GM21515 (cell line): ENCODE data around the gene LCE1A.

Experiments
- ATAC-seq: cut with Tn5 transposase; IDR thresholded peaks from one replicate; pipeline ENCODE4 v1.9.1; 2021; ENCODE audit not compliant: unreplicated experiment

The LCE1A gene, protein sequence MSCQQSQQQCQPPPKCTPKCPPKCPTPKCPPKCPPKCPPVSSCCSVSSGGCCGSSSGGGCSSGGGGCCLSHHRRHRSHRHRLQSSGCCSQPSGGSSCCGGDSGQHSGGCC

DNA sequence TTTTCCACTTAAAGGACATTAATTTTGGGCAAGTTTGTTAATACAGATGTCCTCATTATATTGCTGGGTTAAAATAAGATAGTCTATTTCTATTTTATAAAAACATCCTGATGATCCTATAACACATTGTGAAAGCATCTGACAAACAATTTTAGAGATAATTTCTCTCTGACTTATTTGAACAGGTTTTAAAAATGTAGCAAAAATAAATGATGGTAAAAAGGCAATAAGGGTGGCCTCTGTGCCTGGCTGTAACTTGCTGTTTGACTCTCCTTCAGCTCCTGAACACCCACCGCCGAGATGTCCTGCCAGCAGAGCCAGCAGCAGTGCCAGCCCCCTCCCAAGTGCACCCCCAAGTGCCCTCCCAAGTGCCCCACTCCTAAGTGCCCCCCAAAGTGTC lies at the start of gene LCE1A:
Gene LCE1A, plus strand, starts transcription at position 301 of the 400 bp plus-strand sequence. Its CDS starts 0 bp downstream, at position 301.
- ATAC-seq = no peak

DNA sequence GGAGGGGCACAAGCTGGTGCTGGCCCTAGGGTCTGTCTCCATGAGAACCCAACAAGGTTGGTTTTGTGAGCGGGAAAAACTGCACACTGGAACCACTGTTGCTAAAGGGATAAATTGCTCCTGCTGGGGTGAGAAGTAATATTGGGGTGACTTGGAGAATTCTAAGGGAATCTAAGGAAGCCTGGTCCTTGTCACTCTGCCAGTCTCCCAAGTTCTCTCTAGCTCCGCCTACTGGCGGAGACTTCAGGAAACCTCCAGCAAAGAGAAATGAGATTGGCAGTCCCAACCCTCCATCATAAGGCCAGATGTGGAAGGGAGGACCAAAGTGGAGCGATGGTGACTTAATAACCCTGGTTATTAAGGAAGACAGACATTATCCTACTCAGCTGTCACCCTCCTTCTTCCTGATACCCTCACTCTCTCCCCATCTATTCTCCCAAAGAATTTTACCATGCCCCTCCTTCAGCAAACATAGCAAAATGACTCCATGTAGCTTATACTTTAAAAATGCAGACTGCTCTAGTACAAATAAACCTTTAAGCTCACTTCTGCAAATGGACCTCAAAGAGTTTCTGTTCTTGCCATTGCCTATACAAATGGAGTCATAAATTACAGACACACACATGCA lies 49.6 kb upstream of the LCE1A start:
- ATAC-seq = no peak

DNA sequence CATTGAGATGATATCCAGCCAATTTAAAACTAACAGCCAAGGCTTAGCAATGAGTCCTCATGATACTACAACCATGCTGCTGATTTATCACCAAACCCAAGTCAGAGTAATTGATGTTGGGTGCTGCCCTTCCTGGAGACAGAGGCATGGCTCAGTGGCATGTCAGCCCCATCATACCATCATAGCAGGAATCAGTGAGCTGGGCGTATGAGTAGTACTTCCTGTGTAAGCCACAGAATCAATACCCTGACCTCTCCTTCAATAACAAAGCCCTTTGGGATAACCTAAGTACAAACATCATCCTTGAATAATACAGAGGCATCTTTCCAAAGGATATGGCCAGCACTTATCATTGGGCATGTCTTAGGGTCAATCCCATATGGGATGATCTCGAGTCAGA lies 44.2 kb upstream of the LCE1A start:
- no peak for ATAC-seq

DNA sequence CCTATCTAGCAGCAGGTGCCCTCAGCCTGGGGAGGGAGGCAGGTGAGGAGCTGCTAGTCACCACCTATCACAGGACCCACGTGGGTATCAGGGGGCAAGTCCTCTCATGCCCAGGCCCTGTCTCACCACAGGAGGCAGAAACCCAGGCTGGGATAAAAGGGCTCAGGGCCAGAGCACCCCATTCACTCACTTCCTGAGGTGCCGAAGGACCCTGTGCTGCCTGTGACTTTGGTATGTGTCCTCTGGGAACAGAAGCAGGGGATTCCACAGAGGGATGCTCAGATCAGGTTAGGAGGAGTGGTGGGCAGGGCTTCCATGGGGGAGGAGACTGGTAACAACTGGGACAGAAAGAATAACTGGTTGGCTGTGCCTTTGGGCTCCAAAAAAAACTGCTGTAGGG lies 41.2 kb upstream of the LCE1A start, which contains the start of gene LCE1E:
Gene LCE1E, plus strand, starts transcription at position 181 of the 400 bp plus-strand sequence. CDS start 1,043 bp downstream, outside the sequence.
- no peak for ATAC-seq

DNA sequence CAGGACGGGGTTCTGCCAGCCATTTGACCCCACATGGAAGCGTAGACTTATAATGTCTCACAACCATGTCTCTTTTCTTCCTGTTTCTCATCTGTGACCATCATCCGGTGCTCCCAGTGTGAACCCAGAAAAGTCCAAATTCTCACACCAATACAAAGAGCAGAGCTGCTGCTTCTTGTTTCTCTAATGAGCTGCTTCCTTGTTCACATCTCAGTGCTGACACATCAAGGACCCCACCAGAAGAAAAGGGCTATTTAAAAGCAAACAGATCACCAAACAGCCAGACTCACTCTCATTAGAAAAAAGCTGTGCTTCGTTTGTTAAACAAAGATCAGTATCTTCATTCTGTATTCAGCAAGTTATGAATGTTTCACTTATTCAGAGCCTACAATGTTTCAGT lies 31.6 kb upstream of the LCE1A start:
- ATAC-seq = no peak

DNA sequence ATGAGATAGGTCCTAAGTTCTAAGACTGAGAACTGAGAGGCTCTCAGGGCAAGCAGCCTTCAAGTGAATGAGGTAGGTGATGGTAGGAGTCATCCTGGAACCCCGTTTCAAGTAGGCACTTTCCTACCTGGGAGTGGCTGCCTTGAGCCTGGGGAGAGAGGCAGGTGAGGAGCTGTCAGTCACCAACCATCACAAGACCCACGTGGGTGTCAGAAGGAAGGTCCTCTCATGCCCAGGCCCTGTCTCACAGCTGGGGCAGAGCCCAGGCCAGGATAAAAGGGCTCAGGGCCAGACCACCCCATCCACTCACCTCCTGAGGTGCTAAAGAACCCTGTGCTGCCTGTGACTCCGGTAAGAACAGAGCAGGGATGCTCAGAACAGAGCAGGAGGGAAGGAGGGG lies 30.9 kb upstream of the LCE1A start, which contains the start of gene LCE1D:
Gene LCE1D, plus strand, starts transcription at position 301 of the 400 bp plus-strand sequence. CDS start 1,074 bp downstream, outside the sequence.
- ATAC-seq = no peak

DNA sequence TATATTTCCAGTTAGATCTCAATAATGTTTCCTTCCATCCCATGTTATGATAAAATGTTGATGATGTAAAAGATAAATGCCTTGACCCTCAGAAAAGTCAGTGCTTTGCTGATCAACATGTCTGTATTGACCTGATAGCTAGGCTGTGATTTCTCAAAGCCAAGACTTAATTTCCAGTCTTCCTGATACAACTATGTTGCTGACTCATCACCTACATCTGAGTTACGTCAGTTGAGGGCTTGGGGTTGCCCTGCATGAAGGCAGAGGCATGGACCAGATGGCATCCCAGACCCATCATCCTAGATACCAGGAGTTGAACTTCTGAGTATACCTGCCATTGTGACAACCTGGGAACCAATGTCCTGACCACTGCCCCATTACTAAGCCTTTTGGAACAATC lies 25.9 kb upstream of the LCE1A start:
- no peak for ATAC-seq

DNA sequence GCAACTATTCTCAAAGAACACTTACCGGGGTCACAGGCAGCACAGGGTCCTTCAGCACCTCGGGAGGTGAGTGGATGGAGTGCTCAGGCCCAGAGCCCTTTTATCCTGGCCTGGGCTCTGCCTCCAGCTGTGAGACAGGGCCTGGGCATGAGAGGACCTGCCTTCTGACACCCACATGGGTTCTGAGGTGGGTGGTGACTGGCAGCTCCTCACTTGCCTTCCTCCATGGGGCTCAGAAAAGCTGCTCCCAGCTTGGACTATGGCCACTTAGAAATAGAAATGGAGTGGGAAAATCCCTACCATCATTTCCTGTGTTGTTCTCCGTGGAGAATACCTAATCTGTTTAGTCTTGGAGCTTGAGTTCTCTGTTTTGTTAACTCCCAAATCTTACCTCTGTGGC lies 20.7 kb upstream of the LCE1A start, which contains the start of gene LCE1C:
Gene LCE1C, minus strand, starts transcription at position 76 of the 400 bp plus-strand sequence. CDS start 1,173 bp downstream, outside the sequence.
- ATAC-seq = no peak

DNA sequence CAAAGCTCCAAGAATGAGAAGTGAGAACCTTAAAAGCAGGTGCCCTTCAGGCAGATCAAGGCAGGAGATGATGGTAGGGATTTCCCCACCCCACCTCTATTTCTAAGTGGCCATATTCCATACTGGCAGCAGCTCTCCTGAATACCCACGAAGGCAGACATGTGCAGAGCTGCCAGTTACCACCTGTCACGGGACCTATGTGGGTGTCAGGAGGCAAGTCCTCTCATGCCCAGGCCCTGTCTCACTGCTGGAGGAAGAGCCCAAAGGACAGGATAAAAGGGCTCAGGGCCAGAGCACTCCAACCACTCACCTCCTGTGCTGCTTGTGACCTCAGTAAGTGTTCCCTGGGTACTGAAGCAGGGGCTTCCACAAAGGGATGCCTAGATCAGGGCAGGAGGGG lies 16.2 kb upstream of the LCE1A start:
- no peak for ATAC-seq

DNA sequence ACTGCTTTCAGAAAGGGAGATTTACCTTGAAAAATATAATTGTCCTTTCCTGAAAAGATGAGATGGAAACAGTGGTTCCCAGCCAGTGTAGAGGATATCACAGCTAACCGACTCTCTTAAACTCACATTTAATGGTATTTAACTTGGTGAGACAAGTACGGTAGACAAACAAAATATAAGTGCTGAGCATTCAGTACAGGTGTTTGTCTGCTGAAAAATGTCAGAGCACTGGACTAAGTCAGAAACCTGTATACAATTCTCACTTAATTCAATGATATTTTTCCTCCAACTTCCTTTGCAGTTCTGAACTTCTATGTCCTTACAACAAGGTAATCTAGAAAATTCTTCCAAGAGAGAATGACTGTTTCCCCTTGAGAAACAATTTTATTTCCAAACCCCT lies 15.6 kb upstream of the LCE1A start, which contains the start of gene LCE1B:
Gene LCE1B, plus strand, starts transcription at position 301 of the 400 bp plus-strand sequence. CDS start 476 bp downstream, outside the sequence.
- ATAC-seq = no peak

DNA sequence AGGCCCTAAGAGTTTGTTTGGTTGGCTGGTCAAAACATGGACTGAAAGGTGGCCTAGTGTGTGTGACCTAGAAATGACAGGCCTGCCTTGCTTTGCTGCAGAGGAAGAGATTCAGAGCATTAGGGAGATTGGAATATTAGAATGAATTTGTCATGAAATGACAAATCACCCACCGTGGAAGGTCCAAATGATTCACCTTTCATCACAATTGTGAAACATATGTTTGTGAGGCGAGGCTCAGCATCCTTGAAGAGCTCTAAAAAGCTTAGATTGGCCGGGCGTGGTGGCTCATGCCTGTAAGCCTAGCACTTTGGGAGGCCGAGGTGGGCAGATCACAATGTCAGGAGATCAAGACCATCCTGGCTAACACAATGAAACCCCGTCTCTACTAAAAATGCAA lies 10.0 kb upstream of the LCE1A start:
- ATAC-seq = no peak

DNA sequence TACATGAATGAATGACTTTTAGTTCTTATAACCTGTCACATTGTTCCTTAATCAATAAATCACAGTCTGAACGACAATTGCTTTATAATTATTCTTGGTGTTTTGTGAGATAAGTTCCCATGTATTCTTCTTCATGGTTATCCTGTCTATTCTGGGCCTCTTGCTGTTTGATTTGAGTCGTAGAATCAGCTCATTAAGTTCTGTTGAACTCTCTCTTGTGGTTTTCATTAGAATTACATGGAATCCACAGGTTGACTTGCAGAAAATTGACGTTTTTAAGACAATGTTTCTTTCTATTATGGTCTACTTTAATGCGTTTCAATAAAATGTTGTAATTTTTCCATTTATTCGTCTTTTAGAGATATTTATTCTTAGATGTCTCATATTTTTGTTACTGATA lies 4.0 kb upstream of the LCE1A start:
- ATAC-seq = no peak

DNA sequence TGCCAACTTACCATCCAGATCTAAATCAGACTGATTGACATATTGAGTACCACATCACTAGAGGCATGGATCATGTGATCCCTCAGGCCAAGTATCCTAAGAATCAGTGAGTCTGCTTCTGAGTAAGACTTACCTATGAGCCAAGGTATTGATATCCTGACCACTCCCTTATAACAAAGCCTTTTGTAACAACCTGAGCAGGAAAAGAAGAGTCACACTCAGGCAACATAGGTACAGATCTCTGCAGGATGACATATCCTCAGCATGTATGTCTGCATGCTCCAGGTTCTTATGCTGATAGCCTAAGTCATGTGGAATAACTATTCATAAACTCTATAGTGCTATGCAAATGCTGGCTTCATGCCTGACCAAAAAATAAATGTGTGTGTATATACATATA lies 2.3 kb upstream of the LCE1A start:
- no peak for ATAC-seq

DNA sequence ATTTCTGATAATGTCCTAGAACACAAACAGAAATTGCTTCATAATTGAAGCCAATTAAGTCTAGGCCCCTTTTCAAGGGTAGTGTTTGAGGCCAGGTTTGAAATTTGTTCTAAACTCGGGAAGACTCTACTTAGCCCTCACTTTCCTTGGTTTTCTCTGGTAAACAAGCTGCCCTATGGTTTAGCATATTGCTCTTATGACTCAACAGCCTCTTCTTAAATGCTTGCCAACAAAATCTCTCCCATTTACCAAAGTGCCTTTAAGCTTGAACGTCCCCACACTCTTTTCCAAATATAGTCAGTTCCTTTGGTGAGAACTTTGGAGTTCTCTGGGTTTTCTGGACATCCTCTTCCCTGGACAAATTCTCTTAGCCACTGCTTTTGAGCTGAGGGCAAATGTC lies 9.6 kb downstream of the LCE1A start:
- no peak for ATAC-seq

DNA sequence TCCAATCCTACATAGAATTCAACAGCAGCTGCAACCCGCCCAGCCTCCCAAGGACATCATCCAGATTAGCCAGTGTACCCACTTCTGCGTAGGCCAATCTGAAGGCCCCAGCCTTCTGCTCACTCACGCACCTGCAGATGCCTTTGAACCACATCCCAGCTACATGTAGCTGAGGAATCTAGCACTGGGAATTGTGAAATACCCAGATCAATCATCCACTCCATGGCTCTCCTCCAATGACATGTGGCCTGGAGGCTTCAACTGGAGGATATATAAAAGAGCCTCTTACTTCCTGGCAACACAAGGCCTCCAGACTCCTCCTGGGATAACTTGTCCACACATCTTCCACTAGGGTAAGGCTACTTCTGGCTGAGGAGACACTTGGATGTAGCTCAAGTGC lies 15.3 kb downstream of the LCE1A start, which contains the start of gene LCE6A:
Gene LCE6A, plus strand, starts transcription at position 301 of the 400 bp plus-strand sequence. CDS start 665 bp downstream, outside the sequence.
- ATAC-seq = no peak

DNA sequence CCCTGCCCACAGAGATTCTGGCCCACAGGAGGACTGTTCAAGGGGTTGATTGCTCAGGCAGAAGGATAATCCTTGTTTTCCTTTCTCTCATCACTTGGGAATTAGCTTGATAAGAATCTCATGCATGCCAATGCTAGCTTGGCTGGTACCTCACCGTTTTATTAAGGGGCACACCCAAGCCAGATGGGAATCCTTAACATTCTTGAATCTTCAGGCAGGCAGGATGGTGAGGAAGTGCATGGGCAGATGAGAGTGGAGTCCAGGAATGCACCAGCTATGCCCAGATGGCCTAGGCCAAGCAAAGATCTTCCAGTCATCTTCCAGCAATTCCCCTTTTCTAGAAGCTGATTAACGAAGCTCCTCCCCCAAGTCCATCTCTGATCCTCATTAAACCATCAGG lies 28.4 kb downstream of the LCE1A start:
- no peak for ATAC-seq

DNA sequence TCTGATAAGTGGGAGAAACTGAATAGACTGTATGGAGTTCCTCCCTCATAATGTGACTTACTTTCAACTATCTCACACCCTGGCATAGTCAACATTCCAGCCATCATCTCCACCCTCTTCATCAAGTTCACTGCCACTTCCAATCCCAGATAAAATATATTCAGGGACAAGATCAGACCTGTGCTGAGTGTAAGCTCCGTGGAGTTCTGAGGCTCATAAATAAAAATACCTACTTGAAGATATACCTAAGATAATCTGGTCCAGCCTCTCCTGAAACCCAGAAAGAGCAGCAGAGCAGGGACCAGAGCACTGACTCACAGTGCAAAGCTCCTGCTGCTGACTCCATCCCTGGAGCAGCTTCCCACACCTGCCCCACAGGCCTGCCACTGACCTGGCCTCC lies 30.8 kb downstream of the LCE1A start:
- ATAC-seq = no peak

DNA sequence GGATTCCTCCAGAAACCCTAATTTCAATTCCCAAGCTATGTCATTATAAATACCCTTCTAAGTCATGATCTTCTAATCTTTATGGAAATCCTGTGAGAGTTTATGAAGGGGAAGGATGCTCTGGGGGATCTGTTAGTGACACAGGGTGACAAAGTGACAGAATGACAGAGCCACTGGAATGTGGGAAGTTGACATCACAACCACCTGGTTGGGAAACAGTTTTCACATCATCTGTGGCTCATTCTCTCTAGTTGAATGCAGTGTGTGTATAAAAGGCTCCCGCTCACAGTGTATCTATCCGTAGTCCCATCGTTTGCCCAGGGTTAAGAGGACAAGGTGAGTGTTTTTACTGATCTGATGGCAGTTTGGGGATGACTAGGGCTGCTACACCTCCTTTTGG lies 32.4 kb downstream of the LCE1A start, which contains the start of gene LCE7A:
Gene LCE7A, plus strand, starts transcription at position 301 of the 400 bp plus-strand sequence. CDS start 702 bp downstream, outside the sequence.
- no peak for ATAC-seq

DNA sequence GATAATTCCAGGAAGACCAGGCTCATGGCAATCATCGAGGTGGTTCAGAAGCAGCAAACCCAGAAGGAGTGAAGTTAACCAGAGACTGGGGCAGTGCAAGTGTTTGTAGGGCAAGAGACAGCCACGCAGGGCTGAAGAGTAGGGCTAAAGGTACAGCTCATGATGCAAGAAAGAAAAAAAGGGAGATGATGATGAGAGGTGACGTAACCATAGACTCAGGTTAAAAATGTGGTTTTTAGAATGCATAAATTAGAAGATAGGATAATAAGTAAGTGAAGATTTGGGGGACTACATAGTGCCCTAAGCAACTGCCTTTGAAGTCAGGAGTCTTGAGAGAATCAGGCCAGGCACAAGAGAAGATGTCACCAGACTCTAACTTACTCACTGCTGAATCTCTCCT lies 32.9 kb downstream of the LCE1A start:
- no peak for ATAC-seq

DNA sequence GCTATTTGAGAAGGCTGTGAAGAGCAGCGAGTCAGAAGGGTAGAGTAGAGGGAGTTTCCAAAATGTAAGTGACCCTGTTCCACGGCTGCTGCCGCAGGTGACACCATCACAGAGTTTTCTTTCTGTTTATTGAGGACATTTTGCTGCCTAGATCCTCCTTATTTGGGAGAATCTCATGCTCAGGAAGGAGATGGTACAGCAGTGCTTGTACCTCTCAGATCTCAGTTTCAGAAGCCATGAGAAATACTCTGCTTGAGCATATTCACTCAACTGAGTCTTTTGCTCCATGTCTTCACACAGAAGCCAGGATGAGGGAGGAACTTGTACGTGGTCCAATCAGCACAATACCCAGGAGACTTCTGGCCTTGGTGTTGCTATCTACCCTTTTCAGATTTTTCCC lies 34.1 kb downstream of the LCE1A start:
- ATAC-seq = no peak

DNA sequence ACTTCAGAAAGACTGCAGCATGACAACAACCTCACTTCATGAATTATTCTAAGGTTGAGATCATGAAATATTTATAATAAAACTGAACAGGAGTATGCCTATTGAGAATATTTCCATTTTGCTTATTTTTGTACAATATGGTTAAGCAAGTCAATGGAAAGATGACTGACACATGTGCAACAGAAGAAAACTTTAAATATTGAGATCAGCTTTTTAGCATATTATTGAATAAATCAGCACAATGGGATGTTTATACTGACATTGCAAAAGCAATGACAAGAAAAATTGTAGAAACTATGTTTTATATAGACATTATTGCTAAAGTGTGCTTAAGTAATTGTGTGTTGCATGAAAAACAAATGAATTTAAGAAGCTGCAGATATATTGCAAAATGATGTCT lies 37.2 kb downstream of the LCE1A start:
- no peak for ATAC-seq

DNA sequence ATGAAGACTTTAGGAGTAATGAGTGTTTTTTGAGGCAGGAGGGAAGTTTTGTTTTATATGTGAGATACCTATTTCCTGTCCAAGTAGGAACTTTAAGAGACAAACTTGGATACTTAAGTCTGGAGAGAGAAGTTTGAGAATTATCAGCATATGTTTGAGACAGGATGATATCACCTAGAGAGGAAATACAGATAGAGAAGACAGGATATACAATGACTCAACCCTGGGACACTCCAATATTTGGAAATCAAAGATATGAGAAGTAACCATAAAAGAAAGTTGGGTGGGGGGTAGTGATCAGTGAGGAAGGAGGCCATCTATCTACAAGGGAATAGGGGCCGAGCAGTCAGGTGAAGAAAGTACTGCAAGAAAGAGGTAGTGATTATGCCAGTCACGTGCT lies 39.0 kb downstream of the LCE1A start:
- no peak for ATAC-seq
